Colonic mucosa (tissue), 4 donors: ENCODE results near the gene PHYHIPL. TPM values are rescaled to one million over a fixed set of nuclear protein-coding genes. Genes with fewer than 3 reads are reported as not detected.
"Not testable (repeated sequence)": the region's sequence is repeated elsewhere in the genome, so short reads cannot be mapped to it uniquely, and the experiment has no call there.

ENCODE experiments used
- DNase-seq: peaks from one replicate; pipeline ENCODE4 v3.0.0-alpha.2; 2020
- H3K27ac ChIP-seq: fragments of 200-600 bp; one replicate; pipeline ENCODE4 v1.8.0; 2021
- H3K27me3 ChIP-seq: fragments of 200-600 bp; one replicate; pipeline ENCODE4 v1.8.0; 2021
- H3K36me3 ChIP-seq: fragments of 200-600 bp; one replicate; pipeline ENCODE4 v1.8.0; 2021
- H3K4me1 ChIP-seq: fragments of 200-600 bp; one replicate; pipeline ENCODE4 v1.8.0; 2021; ENCODE audit warnings: mild to moderate bottlenecking
- H3K4me3 ChIP-seq: fragments of 200-600 bp; one replicate; pipeline ENCODE4 v1.8.0; 2021
- H3K9ac ChIP-seq, 2 donors: one replicate each; pipeline ENCODE4 v1.7.0; 2013; ENCODE audit warnings: control low read depth in 2 of 2, low read depth in 2 of 2, low read length in 2 of 2
- H3K9me3 ChIP-seq: fragments of 200-600 bp; one replicate; pipeline ENCODE4 v1.8.0; 2021
- intact Hi-C: fragments of 100-400 bp; cut with DNase I; formaldehyde crosslinking; loops from one replicate; pipeline ENCODE4 v1.14.1; 2022
- total RNA-seq, 2 donors: library from RNA; stranded (reverse); fragmentation: NEBNext Ultra II Directional in 1 of 2; extraction: Animal tissue kit (Norgen Biotek cat#: 25700) in 1 of 2; gene quantifications; one replicate each; pipeline ENCODE4 v1.2.1, GENCODE V29; 2021
- TF ChIP-seq, protein P1 (sequence below): fragments of 200-600 bp; IDR thresholded peaks from one replicate; pipeline ENCODE4 v1.8.0; 2022; ENCODE audit warnings: antibody characterized with exemption, mild to moderate bottlenecking
- donor health status: healthy.
- donor health status: DM: no; HTN: no; CAD: no.
- donor health status: DM: no; HTN: no; CAD: no.

Gene PHYHIPL
- total RNA-seq, 2 donors from 2014 or later: 0.30 TPM; not detected in 1

DNA sequence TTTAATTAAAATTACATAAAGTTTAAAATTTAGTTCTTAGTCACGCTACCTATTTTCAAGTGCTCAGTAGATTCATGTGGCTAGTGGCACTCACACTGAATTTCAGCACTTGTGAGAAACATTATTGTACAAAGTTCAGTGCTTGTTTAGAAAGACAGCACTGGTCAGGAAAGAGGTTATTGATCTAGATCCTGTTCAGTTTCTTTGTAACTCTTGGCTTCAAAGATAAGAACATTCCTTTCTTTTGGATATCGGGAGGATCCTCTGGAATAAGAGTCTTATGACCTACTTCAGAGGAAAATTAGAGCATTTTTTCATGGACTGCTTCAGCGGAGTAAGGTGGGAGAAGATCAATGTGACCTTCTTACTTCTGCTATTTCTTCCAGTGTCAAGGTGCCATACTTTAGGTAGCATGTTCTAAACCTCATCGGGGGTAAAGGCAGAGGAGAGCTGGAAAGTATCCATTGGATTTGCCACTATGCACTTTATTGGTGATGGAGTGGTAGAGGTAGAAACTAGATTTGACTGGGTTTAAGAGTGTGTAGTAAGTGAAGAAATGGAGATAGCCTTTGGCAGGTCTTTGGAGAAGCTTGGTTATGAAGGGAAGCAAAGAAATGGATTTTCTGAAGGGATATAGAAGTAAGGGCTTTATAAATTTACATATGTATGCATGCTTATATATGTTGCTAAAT is 39.9 kb downstream of the PHYHIPL start:
- DNase-seq: no peak
- no peak overlapping the region for H3K4me3 ChIP-seq
- TF ChIP-seq, protein P1, sequence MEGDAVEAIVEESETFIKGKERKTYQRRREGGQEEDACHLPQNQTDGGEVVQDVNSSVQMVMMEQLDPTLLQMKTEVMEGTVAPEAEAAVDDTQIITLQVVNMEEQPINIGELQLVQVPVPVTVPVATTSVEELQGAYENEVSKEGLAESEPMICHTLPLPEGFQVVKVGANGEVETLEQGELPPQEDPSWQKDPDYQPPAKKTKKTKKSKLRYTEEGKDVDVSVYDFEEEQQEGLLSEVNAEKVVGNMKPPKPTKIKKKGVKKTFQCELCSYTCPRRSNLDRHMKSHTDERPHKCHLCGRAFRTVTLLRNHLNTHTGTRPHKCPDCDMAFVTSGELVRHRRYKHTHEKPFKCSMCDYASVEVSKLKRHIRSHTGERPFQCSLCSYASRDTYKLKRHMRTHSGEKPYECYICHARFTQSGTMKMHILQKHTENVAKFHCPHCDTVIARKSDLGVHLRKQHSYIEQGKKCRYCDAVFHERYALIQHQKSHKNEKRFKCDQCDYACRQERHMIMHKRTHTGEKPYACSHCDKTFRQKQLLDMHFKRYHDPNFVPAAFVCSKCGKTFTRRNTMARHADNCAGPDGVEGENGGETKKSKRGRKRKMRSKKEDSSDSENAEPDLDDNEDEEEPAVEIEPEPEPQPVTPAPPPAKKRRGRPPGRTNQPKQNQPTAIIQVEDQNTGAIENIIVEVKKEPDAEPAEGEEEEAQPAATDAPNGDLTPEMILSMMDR: no peak
- intact Hi-C loops: no loop called here
- H3K27ac ChIP-seq: no peak overlapping the region
- H3K27me3 ChIP-seq: no peaks in the 10 kb centered on the region
- no peaks in the 10 kb centered on the region for H3K9me3 ChIP-seq
- no peaks in the 10 kb centered on the region for H3K36me3 ChIP-seq
- H3K4me1 ChIP-seq: no peaks in the 10 kb centered on the region
- H3K9ac ChIP-seq: no peak overlapping the region

DNA sequence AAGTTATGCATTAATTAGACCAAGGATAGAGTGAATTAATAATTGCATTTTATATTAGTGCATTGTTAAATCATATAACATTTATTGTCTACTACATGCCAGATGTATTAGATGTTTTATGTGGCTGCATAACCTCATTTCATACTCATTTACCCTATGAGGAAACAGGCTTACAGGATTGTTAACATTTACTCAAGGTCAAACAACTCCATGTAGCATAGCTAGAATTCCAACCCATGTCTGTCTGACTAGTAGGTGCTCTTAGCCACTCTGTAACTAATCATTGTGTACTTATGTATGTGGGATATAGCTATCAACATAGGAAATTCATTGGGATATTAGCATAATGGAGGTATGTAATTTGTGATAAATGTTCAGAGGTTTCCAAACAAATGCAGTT is 46.3 kb downstream of the PHYHIPL start:
- Histone ChIP-seq H3K36me3 (no peaks in the 10 kb centered on the region), H3K27ac (no peak overlapping the region), H3K9ac (no peak overlapping the region), H3K4me1 (no peaks in the 10 kb centered on the region), H3K27me3 (no peaks in the 10 kb centered on the region), H3K4me3 (no peak overlapping the region), H3K9me3 (no peaks in the 10 kb centered on the region)
- no peak for DNase-seq
- intact Hi-C loops: no loop called here
- TF ChIP-seq, protein P1: no peak

DNA sequence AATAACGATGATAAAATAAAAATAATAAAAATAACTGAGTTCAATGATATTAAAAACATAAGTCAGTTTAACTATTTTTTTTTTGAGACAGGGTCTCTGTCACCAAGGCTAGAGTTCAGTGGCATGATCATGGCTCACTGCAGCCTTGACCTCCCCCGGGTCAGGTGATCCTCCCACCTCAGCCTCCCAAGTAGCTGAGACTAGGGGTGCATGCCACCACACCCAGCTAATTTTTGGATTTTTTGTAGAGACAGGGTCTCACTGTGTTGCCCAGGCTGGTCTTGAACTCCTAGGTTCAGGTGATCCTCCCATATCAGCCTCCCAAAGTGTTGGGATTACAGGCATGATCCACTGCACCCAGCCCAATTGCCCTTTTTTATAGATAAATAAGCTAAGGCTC is 47.2 kb downstream of the PHYHIPL start:
- H3K9me3 ChIP-seq, DNase-seq, intact Hi-C loops, H3K4me3 ChIP-seq, H3K36me3 ChIP-seq, H3K9ac ChIP-seq, H3K4me1 ChIP-seq, H3K27me3 ChIP-seq, H3K27ac ChIP-seq: not testable (repeated sequence)

DNA sequence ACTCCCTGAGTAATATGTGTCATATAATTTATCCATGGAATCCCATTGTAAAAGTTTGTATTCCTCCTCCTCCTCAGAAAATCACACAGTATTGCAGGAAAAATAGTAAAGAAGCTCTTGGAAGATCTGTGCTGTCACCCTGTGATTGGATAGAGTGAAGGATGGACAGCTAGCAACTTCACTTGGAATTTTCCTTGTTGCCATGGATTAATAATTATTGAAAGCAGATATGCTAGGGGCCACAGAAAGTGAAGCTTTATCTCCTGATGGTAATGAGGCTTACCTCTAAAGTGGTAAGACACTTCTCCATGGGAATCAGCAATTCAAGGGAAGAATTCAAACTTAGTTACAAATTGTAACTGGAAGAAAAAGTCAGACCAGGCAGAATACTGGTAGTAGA is 48.8 kb downstream of the PHYHIPL start:
- Histone ChIP-seq H3K4me1 (no peaks in the 10 kb centered on the region), H3K4me3 (no peak overlapping the region), H3K27me3 (no peaks in the 10 kb centered on the region), H3K9ac (no peak overlapping the region), H3K9me3 (no peaks in the 10 kb centered on the region), H3K27ac (no peak overlapping the region), H3K36me3 (no peaks in the 10 kb centered on the region)
- intact Hi-C loops: no loop called here
- DNase-seq: no peak
- TF ChIP-seq, protein P1: no peak

DNA sequence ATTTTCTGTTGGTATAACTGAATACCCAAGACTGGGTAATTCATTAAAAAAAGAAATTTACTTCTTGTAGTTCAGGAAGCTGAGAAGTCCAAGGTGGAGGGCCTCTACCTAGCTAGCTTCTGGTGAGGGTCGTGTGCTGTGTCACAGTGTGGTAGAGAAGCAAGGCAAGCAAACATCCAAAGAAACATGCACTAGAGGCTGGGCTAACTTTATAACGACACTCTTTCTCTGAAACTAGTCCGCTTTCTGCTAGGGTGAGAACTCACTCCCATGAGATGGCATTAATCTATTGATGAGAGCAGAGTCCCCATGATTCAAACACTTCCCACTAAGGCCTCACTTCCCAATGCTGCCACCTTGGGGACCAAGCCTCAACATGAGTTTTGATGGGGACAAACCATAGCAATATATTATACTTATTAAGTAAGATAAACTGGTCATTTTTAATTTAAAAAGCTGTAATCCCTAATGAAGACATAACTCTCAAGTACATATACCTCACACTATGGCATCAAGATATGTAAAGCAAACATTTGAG is 50.8 kb downstream of the PHYHIPL start:
- TF ChIP-seq, protein P1: no peak

DNA sequence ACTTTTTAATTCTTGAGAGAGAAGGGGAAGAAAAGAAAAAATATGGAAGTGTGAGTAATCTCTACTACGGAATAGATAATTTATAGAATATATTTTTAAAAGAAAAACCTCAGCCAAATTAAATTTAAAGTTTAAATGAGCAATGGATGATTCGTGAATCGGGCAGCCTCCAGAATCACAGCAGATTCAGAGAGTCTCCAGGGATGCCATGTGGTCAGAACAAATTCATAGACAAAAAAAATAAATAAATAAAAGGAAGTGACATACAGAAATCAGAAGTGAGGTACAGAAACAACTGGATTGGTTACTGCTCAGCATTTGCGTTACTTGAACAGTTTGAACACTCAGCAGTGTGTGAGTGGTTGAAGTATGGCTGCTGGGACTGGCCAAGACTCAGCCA is 53.0 kb downstream of the PHYHIPL start:
- TF ChIP-seq, protein P1: no peak
- no peaks in the 10 kb centered on the region for H3K36me3 ChIP-seq
- H3K9me3 ChIP-seq: no peaks in the 10 kb centered on the region
- no peaks in the 10 kb centered on the region for H3K27me3 ChIP-seq
- DNase-seq: no peak
- intact Hi-C loops: no loop called here
- no peak overlapping the region for H3K4me3 ChIP-seq
- no peaks in the 10 kb centered on the region for H3K4me1 ChIP-seq
- H3K27ac ChIP-seq: no peak overlapping the region
- no peak overlapping the region for H3K9ac ChIP-seq

More for the DNA sequence above, 50.8 kb downstream of the PHYHIPL start:
- intact Hi-C loops: no loop called here
- H3K4me3 ChIP-seq: no peak overlapping the region
- H3K9me3 ChIP-seq: no peaks in the 10 kb centered on the region
- DNase-seq: no peak
- H3K27ac ChIP-seq: no peak overlapping the region
- H3K4me1 ChIP-seq: no peaks in the 10 kb centered on the region
- H3K36me3 ChIP-seq: no peaks in the 10 kb centered on the region
- no peaks in the 10 kb centered on the region for H3K27me3 ChIP-seq
- H3K9ac ChIP-seq: no peak overlapping the region
